GM12878 (cell line): ENCODE data around the gene RBM15. TPM values are rescaled to one million over a fixed set of nuclear protein-coding genes. Genes with fewer than 3 reads are reported as not detected.
A peak's percentile ranks its signal among the peaks of the same experiment; 100 is the strongest.

Experiments
- NR2C1 ChIP-seq: fragments of 450-650 bp; IDR thresholded peaks from 2 replicates; pipeline ENCODE4 v1.6.1; 2017; ENCODE audit warnings: antibody characterized with exemption, mild to moderate bottlenecking, moderate library complexity
- POLR2A ChIP-seq: IDR thresholded peaks from 2 replicates; pipeline ENCODE4 v1.6.1; 2011; ENCODE audit warnings: low read depth, mild to moderate bottlenecking, low read length
- POLR2AphosphoS2 ChIP-seq: IDR thresholded peaks from 2 replicates; pipeline ENCODE4 v1.6.1; 2011; ENCODE audit warnings: low read depth, mild to moderate bottlenecking, low read length, improper control_type of control experiment, moderate library complexity
- RELA ChIP-seq: fragments of 450-650 bp; IDR thresholded peaks from 2 replicates; pipeline ENCODE4 v1.8.0; 2014; ENCODE audit warnings: borderline replicate concordance; ENCODE audit not compliant: partially characterized antibody
- SIX5 ChIP-seq: IDR thresholded peaks from 2 replicates; pipeline ENCODE4 v1.6.1; 2011; ENCODE audit warnings: mild to moderate bottlenecking, low read depth, low read length, moderate library complexity; ENCODE audit not compliant: severe bottlenecking
- SUZ12 ChIP-seq: fragments of 200-600 bp; sonication (generic); IDR thresholded peaks from one replicate; pipeline ENCODE4 v1.6.1; 2018; ENCODE audit warnings: antibody characterized with exemption, mild to moderate bottlenecking; ENCODE audit not compliant: unreplicated experiment
- ZBTB4 ChIP-seq: fragments of 450-650 bp; formaldehyde crosslinking; IDR thresholded peaks from 2 replicates; pipeline ENCODE4 v1.4.0; 2022; ENCODE audit warnings: mild to moderate bottlenecking, moderate library complexity
- ZBTB40 ChIP-seq: fragments of 450-650 bp; IDR thresholded peaks from 2 replicates; pipeline ENCODE4 v1.6.1; 2016; ENCODE audit warnings: mild to moderate bottlenecking, moderate library complexity, borderline replicate concordance
- polyA plus RNA-seq, 11 experiments: library from polyadenylated mRNA; depleted of rRNA in 4 of 11; unstranded in 6 of 11; stranded (reverse) in 5 of 11; fragments of >200 nt; fragmentation: Nextera tagmentation in 4 of 11; fragmentation: Illumina TruSeq in 1 of 11; extraction: Ambion mirVana in 4 of 11; extraction: Trizol in 1 of 11; gene quantifications; 1 replicate in 1 of 11; 2 replicates in 10 of 11; pipeline versions ENCODE4 v1.2.1 to v1.2.3, GENCODE V29; 2011 to 2016; ENCODE audit warnings: inconsistent platforms in 2 of 11, missing spikeins in 2 of 11, low read depth in 1 of 11
- total RNA-seq, 4 experiments: library from RNA; depleted of rRNA in 3 of 4; stranded (reverse); fragments of >200 nt in 3 of 4; fragmentation: Illumina TruSeq in 1 of 4; extraction: Trizol in 1 of 4; gene quantifications; 2 replicates each; pipeline versions ENCODE4 v1.2.1 to v1.2.3, GENCODE V29; 2013 to 2021
- TF ChIP-seq, protein P1 (sequence below): IDR thresholded peaks from 2 replicates; pipeline ENCODE4 v1.6.1; 2011; ENCODE audit warnings: mild to moderate bottlenecking, low read depth, low read length, moderate library complexity; ENCODE audit not compliant: insufficient replicate concordance
- TF ChIP-seq, protein P2 (sequence below): IDR thresholded peaks from 2 replicates; pipeline ENCODE4 v1.6.1; 2012; ENCODE audit warnings: improper control_type of control experiment, low read depth, low read length; ENCODE audit not compliant: insufficient replicate concordance

The RBM15 gene
- total and polyA plus RNA-seq, 10 of the 15 experiments (the other 5 are each of a cell fraction or from before 2014, with no cell fraction given) = 3.1 to 63.2 (median 26.7) TPM

GRCh38 chr1:110384581-110385321, 45.6 kb downstream of the RBM15 start (continued):
- TF ChIP-seq, protein P1, sequence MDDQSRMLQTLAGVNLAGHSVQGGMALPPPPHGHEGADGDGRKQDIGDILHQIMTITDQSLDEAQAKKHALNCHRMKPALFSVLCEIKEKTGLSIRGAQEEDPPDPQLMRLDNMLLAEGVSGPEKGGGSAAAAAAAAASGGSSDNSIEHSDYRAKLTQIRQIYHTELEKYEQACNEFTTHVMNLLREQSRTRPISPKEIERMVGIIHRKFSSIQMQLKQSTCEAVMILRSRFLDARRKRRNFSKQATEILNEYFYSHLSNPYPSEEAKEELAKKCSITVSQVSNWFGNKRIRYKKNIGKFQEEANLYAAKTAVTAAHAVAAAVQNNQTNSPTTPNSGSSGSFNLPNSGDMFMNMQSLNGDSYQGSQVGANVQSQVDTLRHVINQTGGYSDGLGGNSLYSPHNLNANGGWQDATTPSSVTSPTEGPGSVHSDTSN = no peak
- no peak for TF ChIP-seq RELA
- no peak for TF ChIP-seq POLR2AphosphoS2
- TF ChIP-seq, protein P2, sequence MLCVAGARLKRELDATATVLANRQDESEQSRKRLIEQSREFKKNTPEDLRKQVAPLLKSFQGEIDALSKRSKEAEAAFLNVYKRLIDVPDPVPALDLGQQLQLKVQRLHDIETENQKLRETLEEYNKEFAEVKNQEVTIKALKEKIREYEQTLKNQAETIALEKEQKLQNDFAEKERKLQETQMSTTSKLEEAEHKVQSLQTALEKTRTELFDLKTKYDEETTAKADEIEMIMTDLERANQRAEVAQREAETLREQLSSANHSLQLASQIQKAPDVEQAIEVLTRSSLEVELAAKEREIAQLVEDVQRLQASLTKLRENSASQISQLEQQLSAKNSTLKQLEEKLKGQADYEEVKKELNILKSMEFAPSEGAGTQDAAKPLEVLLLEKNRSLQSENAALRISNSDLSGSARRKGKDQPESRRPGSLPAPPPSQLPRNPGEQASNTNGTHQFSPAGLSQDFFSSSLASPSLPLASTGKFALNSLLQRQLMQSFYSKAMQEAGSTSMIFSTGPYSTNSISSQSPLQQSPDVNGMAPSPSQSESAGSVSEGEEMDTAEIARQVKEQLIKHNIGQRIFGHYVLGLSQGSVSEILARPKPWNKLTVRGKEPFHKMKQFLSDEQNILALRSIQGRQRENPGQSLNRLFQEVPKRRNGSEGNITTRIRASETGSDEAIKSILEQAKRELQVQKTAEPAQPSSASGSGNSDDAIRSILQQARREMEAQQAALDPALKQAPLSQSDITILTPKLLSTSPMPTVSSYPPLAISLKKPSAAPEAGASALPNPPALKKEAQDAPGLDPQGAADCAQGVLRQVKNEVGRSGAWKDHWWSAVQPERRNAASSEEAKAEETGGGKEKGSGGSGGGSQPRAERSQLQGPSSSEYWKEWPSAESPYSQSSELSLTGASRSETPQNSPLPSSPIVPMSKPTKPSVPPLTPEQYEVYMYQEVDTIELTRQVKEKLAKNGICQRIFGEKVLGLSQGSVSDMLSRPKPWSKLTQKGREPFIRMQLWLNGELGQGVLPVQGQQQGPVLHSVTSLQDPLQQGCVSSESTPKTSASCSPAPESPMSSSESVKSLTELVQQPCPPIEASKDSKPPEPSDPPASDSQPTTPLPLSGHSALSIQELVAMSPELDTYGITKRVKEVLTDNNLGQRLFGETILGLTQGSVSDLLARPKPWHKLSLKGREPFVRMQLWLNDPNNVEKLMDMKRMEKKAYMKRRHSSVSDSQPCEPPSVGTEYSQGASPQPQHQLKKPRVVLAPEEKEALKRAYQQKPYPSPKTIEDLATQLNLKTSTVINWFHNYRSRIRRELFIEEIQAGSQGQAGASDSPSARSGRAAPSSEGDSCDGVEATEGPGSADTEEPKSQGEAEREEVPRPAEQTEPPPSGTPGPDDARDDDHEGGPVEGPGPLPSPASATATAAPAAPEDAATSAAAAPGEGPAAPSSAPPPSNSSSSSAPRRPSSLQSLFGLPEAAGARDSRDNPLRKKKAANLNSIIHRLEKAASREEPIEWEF = no peak
- no peak for TF ChIP-seq ZBTB4 (CRISPR knock-in tag)
- no peak for TF ChIP-seq ZBTB40
- peak; percentile 43 for TF ChIP-seq POLR2A
- no peak for TF ChIP-seq NR2C1
- no peak for TF ChIP-seq SIX5
- no peak for TF ChIP-seq SUZ12
